ENCODE data around the gene SPSB2.

The SPSB2 gene

GRCh38 chr12:6837370-6838060, 35.6 kb downstream of the SPSB2 start:
- TF ChIP-seq FOXM1 (IDR thresholded peaks at IDR 0.05; ENCODE audit: borderline replicate concordance, low read depth), result no peak
- TF ChIP-seq NFIC (IDR thresholded peaks at IDR 0.05), result no peak
- TF ChIP-seq EGR1 (IDR thresholded peaks at IDR 0.05), result no peak
- no peak for TF ChIP-seq CEBPB (IDR thresholded peaks at IDR 0.05)
- TF ChIP-seq ZBTB7A (IDR thresholded peaks at IDR 0.05; ENCODE audit: low read depth), result no peak
- TF ChIP-seq TCF12 (IDR thresholded peaks at IDR 0.05; ENCODE audit: low read depth), result no peak
- no peak for TF ChIP-seq TAF1 (IDR thresholded peaks at IDR 0.05; ENCODE audit: low read depth)
- TF ChIP-seq TEAD4 (IDR thresholded peaks at IDR 0.05), result no peak

- TF ChIP-seq NFIC (IDR thresholded peaks at IDR 0.05) (no peak), USF1 (IDR thresholded peaks at IDR 0.05) (no peak), EGR1 (IDR thresholded peaks at IDR 0.05) (no peak), REST (IDR thresholded peaks at IDR 0.05; ENCODE audit: low read depth) (no peak), TEAD4 (IDR thresholded peaks at IDR 0.05) (no peak), MAX (IDR thresholded peaks at IDR 0.05) (no peak), RAD21 (IDR thresholded peaks at IDR 0.05; ENCODE audit: low read depth) (no peak), EP300 (IDR thresholded peaks at IDR 0.05; ENCODE audit: borderline replicate concordance) (no peak), TCF12 (IDR thresholded peaks at IDR 0.05; ENCODE audit: low read depth) (no peak), YY1 (IDR thresholded peaks at IDR 0.05; ENCODE audit: low read depth) (no peak), CEBPB (IDR thresholded peaks at IDR 0.05) (no peak), TAF1 (IDR thresholded peaks at IDR 0.05; ENCODE audit: low read depth) (no peak), ZBTB7A (IDR thresholded peaks at IDR 0.05; ENCODE audit: low read depth) (no peak), CREB1 (IDR thresholded peaks at IDR 0.05; ENCODE audit: low read depth) (no peak)
Observed at GRCh38 chr12:6836851-6837250, 36.3 kb downstream of the SPSB2 start.

- TF ChIP-seq ZBTB7A (IDR thresholded peaks at IDR 0.05; ENCODE audit: low read depth) (no peak), RAD21 (IDR thresholded peaks at IDR 0.05; ENCODE audit: low read depth) (no peak), CREB1 (IDR thresholded peaks at IDR 0.05; ENCODE audit: low read depth) (no peak), MAX (IDR thresholded peaks at IDR 0.05) (no peak), CEBPB (IDR thresholded peaks at IDR 0.05) (no peak), REST (IDR thresholded peaks at IDR 0.05; ENCODE audit: low read depth) (no peak), TCF12 (IDR thresholded peaks at IDR 0.05; ENCODE audit: low read depth) (no peak), NFIC (IDR thresholded peaks at IDR 0.05) (no peak), FOXM1 (IDR thresholded peaks at IDR 0.05; ENCODE audit: borderline replicate concordance, low read depth) (no peak), TEAD4 (IDR thresholded peaks at IDR 0.05) (no peak), EGR1 (IDR thresholded peaks at IDR 0.05) (no peak), YY1 (IDR thresholded peaks at IDR 0.05; ENCODE audit: low read depth) (no peak), USF1 (IDR thresholded peaks at IDR 0.05) (no peak), EP300 (IDR thresholded peaks at IDR 0.05; ENCODE audit: borderline replicate concordance) (no peak), TAF1 (IDR thresholded peaks at IDR 0.05; ENCODE audit: low read depth) (no peak)
Observed at GRCh38 chr12:6834873-6835272, 38.2 kb downstream of the SPSB2 start.

GRCh38 chr12:6834254-6834653, 38.8 kb downstream of the SPSB2 start:
- TF ChIP-seq MAX (IDR thresholded peaks at IDR 0.05) (no peak), RAD21 (IDR thresholded peaks at IDR 0.05; ENCODE audit: low read depth) (no peak), NFIC (IDR thresholded peaks at IDR 0.05) (no peak), TAF1 (IDR thresholded peaks at IDR 0.05; ENCODE audit: low read depth) (no peak), USF1 (IDR thresholded peaks at IDR 0.05) (no peak), CREB1 (IDR thresholded peaks at IDR 0.05; ENCODE audit: low read depth) (no peak), ZBTB7A (IDR thresholded peaks at IDR 0.05; ENCODE audit: low read depth) (no peak), REST (IDR thresholded peaks at IDR 0.05; ENCODE audit: low read depth) (no peak), FOXM1 (IDR thresholded peaks at IDR 0.05; ENCODE audit: borderline replicate concordance, low read depth) (no peak), TCF12 (IDR thresholded peaks at IDR 0.05; ENCODE audit: low read depth) (no peak), YY1 (IDR thresholded peaks at IDR 0.05; ENCODE audit: low read depth) (no peak)
